GM12878 (cell line): ENCODE results near the gene AKT1S1. TPM values are rescaled to one million over a fixed set of nuclear protein-coding genes. Genes with fewer than 3 reads are reported as not detected.

ENCODE experiments used
- ATAC-seq: fragments of 200-7000 bp; cut with Tn5 transposase; 3 replicates; pipeline ENCODE4 v1.9.1; 2020; ENCODE audit warnings: mild to moderate bottlenecking, moderate library complexity
- BruUV-seq: library from RNA; stranded (reverse); fragments of 400-500 nt; replicated peaks from 2 replicates; lab custom pipeline; 2021; lab: Mats Ljungman, UMichigan
- CTCF ChIA-PET: fragments of 300-600 bp; sonication (Branson Sonifier 250); formaldehyde crosslinking; extraction: SDS; loops from one replicate; lab custom pipeline; 2021; ENCODE audit warnings: inconsistent platforms; lab: Yijun Ruan, JAX
- POLR2A ChIA-PET: fragments of 350-600 bp; formaldehyde crosslinking; extraction: SDS; loops from one replicate; lab custom pipeline; 2021; ENCODE audit warnings: inconsistent platforms; lab: Charles Lee
- RAD21 ChIA-PET: fragments of 300-600 bp; sonication (Branson Sonifier 250); formaldehyde crosslinking; loops from one replicate; lab custom pipeline; 2023; ENCODE audit warnings: antibody characterized with exemption; ENCODE audit not compliant: unreplicated experiment; lab: Charles Lee
- SMC1A ChIA-PET: fragments of 300-600 bp; sonication (Branson Sonifier 250); formaldehyde crosslinking; loops from one replicate; lab custom pipeline; 2023; ENCODE audit not compliant: unreplicated experiment, uncharacterized antibody; lab: Charles Lee
- DNase-seq: peaks from one replicate; pipeline ENCODE4 v3.0.0-alpha.2; 2011; ENCODE audit warnings: low read depth, low spot score
- FAIRE-seq: peaks from 3 replicates; lab custom pipeline; 2011; peaks lifted over from hg19 to GRCh38; lab: Jason Lieb, UNC
- H2AFZ ChIP-seq: 2 replicates; pipeline ENCODE4 v1.6.0; 2011; ENCODE audit warnings: low read depth, low read length, control low read depth; ENCODE audit not compliant: control insufficient read depth
- H3K27ac ChIP-seq: 2 replicates; pipeline ENCODE4 v1.5.1; 2011; ENCODE audit warnings: control low read depth; ENCODE audit not compliant: control insufficient read depth, insufficient read depth
- H3K27me3 ChIP-seq, 2 experiments: replicated peaks in 1 of 2; 2 replicates each; pipeline versions ENCODE4 v1.6.0 to v1.6.1; 2011; ENCODE audit warnings: low read length in 1 of 2; ENCODE audit not compliant: control insufficient read depth in 2 of 2, insufficient read depth in 2 of 2
- H3K36me3 ChIP-seq, 2 experiments: 2 replicates each; pipeline ENCODE4 v1.5.1; 2011; ENCODE audit warnings: low read length in 1 of 2; ENCODE audit not compliant: control insufficient read depth in 2 of 2, insufficient read depth in 2 of 2
- H3K4me1 ChIP-seq: 2 replicates; pipeline ENCODE4 v1.6.1; 2011; ENCODE audit warnings: mild to moderate bottlenecking, low read length, moderate library complexity, mixed read lengths; ENCODE audit not compliant: control insufficient read depth, insufficient read depth
- H3K4me2 ChIP-seq: 2 replicates; pipeline ENCODE4 v1.6.0; 2011; ENCODE audit warnings: control low read depth; ENCODE audit not compliant: control insufficient read depth, insufficient read depth
- H3K4me3 ChIP-seq: fragments of 200-600 bp; sonication (generic); 2 replicates; pipeline ENCODE4 v1.5.1; 2016
- H3K79me2 ChIP-seq: 2 replicates; pipeline ENCODE4 v1.6.0; 2011; ENCODE audit warnings: low read length; ENCODE audit not compliant: control insufficient read depth, insufficient read depth
- H3K9ac ChIP-seq: 2 replicates; pipeline ENCODE4 v1.8.0; 2011; ENCODE audit warnings: low read length, control low read depth, mixed read lengths; ENCODE audit not compliant: control insufficient read depth, insufficient read depth
- H3K9me3 ChIP-seq: replicated peaks from 3 replicates; pipeline ENCODE4 v1.5.1; 2011; ENCODE audit warnings: mild to moderate bottlenecking, low read length; ENCODE audit not compliant: control insufficient read depth, insufficient read depth
- H4K20me1 ChIP-seq: 2 replicates; pipeline ENCODE4 v1.6.0; 2011; ENCODE audit not compliant: control insufficient read depth, insufficient read depth
- CHD2 ChIP-seq: IDR thresholded peaks from 2 replicates; pipeline ENCODE4 v1.6.1; 2011; ENCODE audit warnings: low read depth, low read length, improper control_type of control experiment, borderline replicate concordance
- CHD4 ChIP-seq: fragments of 200-600 bp; sonication (generic); IDR thresholded peaks from 2 replicates; pipeline ENCODE4 v1.6.1; 2016; ENCODE audit warnings: mild to moderate bottlenecking
- GABPA ChIP-seq: IDR thresholded peaks from 2 replicates; pipeline ENCODE4 v1.6.1; 2014; ENCODE audit warnings: antibody characterized with exemption, low read depth, mild to moderate bottlenecking, inconsistent platforms
- HCFC1 ChIP-seq: fragments of 150-350 bp; IDR thresholded peaks from 2 replicates; pipeline ENCODE4 v1.6.1; 2014; ENCODE audit warnings: low read length
- HDAC6 ChIP-seq: fragments of 200-600 bp; sonication (generic); IDR thresholded peaks from one replicate; pipeline ENCODE4 v1.8.0; 2017; ENCODE audit warnings: antibody characterized with exemption; ENCODE audit not compliant: unreplicated experiment
- NR2F1 ChIP-seq: fragments of 450-650 bp; conservative IDR thresholded peaks from 2 replicates; pipeline ENCODE4 v1.6.1; 2017; ENCODE audit warnings: mild to moderate bottlenecking
- SMARCA5 ChIP-seq: fragments of 450-650 bp; IDR thresholded peaks from 2 replicates; pipeline ENCODE4 v1.6.1; 2017; ENCODE audit warnings: mild to moderate bottlenecking
- WGBS: methylation state at CpG from one replicate; pipeline ENCODE4 v1.1.6; 2016; ENCODE audit warnings: low lambda C conversion rate; ENCODE audit not compliant: insufficient replicate concordance, insufficient coverage; ENCODE audit errors: missing lambda C conversion rate; 5-methylcytosine and 5-hydroxymethylcytosine counted together
- in situ Hi-C: fragments of 300-500 bp; cut with MboI; formaldehyde crosslinking; loops from 9 replicates; pipeline ENCODE4 v1.14.3; 2018; ENCODE audit warnings: mixed read lengths
- intact Hi-C: fragments of 100-400 bp; cut with micrococcal nuclease; formaldehyde crosslinking; loops from one replicate; pipeline ENCODE4 v1.14.2; 2022; ENCODE audit not compliant: unreplicated experiment
- polyA plus RNA-seq, 11 experiments: library from polyadenylated mRNA; depleted of rRNA in 4 of 11; unstranded in 6 of 11; stranded (reverse) in 5 of 11; fragments of >200 nt; fragmentation: Nextera tagmentation in 4 of 11; fragmentation: Illumina TruSeq in 1 of 11; extraction: Ambion mirVana in 4 of 11; extraction: Trizol in 1 of 11; gene quantifications; 1 replicate in 1 of 11; 2 replicates in 10 of 11; pipeline versions ENCODE4 v1.2.1 to v1.2.3, GENCODE V29; 2011 to 2016; ENCODE audit warnings: inconsistent platforms in 2 of 11, missing spikeins in 2 of 11, low read depth in 1 of 11
- total RNA-seq, 4 experiments: library from RNA; depleted of rRNA in 3 of 4; stranded (reverse); fragments of >200 nt in 3 of 4; fragmentation: Illumina TruSeq in 1 of 4; extraction: Trizol in 1 of 4; gene quantifications; 2 replicates each; pipeline versions ENCODE4 v1.2.1 to v1.2.3, GENCODE V29; 2013 to 2021
- TF ChIP-seq, protein P1 (sequence below): fragments of 450-650 bp; IDR thresholded peaks from 2 replicates; pipeline ENCODE4 v1.6.1; 2016; ENCODE audit warnings: mild to moderate bottlenecking
- TF ChIP-seq, protein P2 (sequence below): IDR thresholded peaks from 2 replicates; pipeline ENCODE4 v1.6.1; 2011; ENCODE audit warnings: borderline replicate concordance, low read depth, mild to moderate bottlenecking, moderate library complexity, mixed read lengths, low read length; ENCODE audit not compliant: insufficient read depth; ENCODE audit errors: extremely low read length
- TF ChIP-seq, protein P3 (sequence below): fragments of 150-350 bp; IDR thresholded peaks from 2 replicates; pipeline ENCODE4 v1.6.1; 2016; ENCODE audit warnings: low read depth, low read length
- TF ChIP-seq, protein P4 (sequence below): fragments of 450-650 bp; formaldehyde crosslinking; IDR thresholded peaks from 2 replicates; pipeline ENCODE4 v1.4.0; 2022; ENCODE audit warnings: mild to moderate bottlenecking, moderate library complexity

The AKT1S1 gene
- total and polyA plus RNA-seq, 10 of the 15 experiments (the other 5 are each of a cell fraction or from before 2014, with no cell fraction given): 0.43 to 23.0 (median 12.3) TPM

DNA sequence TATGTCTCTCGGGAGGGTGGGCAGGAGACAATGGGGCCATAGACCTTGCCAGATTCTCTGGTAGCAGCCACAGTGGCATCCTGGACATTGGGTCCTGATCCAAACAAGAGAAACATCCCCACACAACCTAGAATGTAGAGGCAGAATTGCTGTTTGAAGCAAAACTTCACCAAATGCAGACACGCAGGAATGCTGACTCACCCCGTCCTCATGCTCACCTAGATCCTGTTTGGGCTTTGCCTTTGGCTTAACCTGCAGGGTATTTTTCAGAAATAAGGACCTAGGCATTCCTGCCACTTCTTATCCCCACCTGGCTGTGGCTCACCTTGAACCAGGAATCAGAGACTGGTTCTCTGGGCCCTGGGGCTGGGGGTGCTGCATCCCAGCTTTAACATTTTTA lies 7.6 kb upstream of the AKT1S1 start:
- no peaks in the 10 kb centered on the region for H4K20me1 ChIP-seq
- H3K36me3 ChIP-seq: peaks cover 8 to 16% of the 10 kb centered on the region in 2 experiments
- FAIRE-seq (no peak), DNase-seq (no peak), ATAC-seq (no peak)
- no peak for TF ChIP-seq SMARCA5
- TF ChIP-seq, protein P1, sequence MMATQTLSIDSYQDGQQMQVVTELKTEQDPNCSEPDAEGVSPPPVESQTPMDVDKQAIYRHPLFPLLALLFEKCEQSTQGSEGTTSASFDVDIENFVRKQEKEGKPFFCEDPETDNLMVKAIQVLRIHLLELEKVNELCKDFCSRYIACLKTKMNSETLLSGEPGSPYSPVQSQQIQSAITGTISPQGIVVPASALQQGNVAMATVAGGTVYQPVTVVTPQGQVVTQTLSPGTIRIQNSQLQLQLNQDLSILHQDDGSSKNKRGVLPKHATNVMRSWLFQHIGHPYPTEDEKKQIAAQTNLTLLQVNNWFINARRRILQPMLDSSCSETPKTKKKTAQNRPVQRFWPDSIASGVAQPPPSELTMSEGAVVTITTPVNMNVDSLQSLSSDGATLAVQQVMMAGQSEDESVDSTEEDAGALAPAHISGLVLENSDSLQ: no peak
- no peak for TF ChIP-seq HDAC6
- TF ChIP-seq, protein P2, sequence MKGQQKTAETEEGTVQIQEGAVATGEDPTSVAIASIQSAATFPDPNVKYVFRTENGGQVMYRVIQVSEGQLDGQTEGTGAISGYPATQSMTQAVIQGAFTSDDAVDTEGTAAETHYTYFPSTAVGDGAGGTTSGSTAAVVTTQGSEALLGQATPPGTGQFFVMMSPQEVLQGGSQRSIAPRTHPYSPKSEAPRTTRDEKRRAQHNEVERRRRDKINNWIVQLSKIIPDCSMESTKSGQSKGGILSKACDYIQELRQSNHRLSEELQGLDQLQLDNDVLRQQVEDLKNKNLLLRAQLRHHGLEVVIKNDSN: no peak
- TF ChIP-seq HCFC1: no peak
- no peak for TF ChIP-seq CHD2
- TF ChIP-seq, protein P3, sequence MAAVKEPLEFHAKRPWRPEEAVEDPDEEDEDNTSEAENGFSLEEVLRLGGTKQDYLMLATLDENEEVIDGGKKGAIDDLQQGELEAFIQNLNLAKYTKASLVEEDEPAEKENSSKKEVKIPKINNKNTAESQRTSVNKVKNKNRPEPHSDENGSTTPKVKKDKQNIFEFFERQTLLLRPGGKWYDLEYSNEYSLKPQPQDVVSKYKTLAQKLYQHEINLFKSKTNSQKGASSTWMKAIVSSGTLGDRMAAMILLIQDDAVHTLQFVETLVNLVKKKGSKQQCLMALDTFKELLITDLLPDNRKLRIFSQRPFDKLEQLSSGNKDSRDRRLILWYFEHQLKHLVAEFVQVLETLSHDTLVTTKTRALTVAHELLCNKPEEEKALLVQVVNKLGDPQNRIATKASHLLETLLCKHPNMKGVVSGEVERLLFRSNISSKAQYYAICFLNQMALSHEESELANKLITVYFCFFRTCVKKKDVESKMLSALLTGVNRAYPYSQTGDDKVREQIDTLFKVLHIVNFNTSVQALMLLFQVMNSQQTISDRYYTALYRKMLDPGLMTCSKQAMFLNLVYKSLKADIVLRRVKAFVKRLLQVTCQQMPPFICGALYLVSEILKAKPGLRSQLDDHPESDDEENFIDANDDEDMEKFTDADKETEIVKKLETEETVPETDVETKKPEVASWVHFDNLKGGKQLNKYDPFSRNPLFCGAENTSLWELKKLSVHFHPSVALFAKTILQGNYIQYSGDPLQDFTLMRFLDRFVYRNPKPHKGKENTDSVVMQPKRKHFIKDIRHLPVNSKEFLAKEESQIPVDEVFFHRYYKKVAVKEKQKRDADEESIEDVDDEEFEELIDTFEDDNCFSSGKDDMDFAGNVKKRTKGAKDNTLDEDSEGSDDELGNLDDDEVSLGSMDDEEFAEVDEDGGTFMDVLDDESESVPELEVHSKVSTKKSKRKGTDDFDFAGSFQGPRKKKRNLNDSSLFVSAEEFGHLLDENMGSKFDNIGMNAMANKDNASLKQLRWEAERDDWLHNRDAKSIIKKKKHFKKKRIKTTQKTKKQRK: no peak
- TF ChIP-seq, protein P4, sequence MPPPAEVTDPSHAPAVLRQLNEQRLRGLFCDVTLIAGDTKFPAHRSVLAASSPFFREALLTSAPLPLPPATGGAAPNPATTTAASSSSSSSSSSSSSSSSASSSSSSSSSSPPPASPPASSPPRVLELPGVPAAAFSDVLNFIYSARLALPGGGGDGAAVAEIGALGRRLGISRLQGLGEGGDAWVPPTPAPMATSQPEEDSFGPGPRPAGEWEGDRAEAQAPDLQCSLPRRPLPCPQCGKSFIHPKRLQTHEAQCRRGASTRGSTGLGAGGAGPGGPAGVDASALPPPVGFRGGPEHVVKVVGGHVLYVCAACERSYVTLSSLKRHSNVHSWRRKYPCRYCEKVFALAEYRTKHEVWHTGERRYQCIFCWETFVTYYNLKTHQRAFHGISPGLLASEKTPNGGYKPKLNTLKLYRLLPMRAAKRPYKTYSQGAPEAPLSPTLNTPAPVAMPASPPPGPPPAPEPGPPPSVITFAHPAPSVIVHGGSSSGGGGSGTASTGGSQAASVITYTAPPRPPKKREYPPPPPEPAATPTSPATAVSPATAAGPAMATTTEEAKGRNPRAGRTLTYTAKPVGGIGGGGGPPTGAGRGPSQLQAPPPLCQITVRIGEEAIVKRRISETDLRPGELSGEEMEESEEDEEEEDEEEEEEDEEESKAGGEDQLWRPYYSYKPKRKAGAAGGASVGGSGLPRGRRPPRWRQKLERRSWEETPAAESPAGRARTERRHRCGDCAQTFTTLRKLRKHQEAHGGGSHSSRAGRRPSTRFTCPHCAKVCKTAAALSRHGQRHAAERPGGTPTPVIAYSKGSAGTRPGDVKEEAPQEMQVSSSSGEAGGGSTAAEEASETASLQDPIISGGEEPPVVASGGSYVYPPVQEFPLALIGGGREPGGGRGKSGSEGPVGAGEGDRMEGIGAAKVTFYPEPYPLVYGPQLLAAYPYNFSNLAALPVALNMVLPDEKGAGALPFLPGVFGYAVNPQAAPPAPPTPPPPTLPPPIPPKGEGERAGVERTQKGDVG (CRISPR knock-in tag): no peak
- TF ChIP-seq NR2F1: no peak
- no peak for TF ChIP-seq GABPA
- no peak for TF ChIP-seq CHD4
- no peaks in the 10 kb centered on the region; the same call in 2 of the 3 replicates for H3K9me3 ChIP-seq
- no TSS peak for BruUV-seq
- ChIA-PET CTCF (interaction anchor here (1.1 kb wide), 1 partner anchor 9 kb away, joined by 3 read pairs; no protein-coding TSS in a partner anchor), RAD21 (no interaction called here), SMC1A (interaction anchor here (1.0 kb wide), 1 partner anchor 34 kb away, joined by 3 read pairs; no protein-coding TSS in a partner anchor), POLR2A (interaction anchor here (0.6 kb wide), 1 partner anchor 208 kb away, joined by 3 read pairs; the partner anchor contains the start of gene PRMT1)
- intact Hi-C loops: no loop called here
- H3K4me3 ChIP-seq: no peak overlapping the region
- no peaks in the 10 kb centered on the region for H3K27me3 ChIP-seq
- no peak overlapping the region for H3K4me2 ChIP-seq
- no peak overlapping the region for H3K27ac ChIP-seq
- in situ Hi-C loops: loop anchor here (25.0 kb wide), 1 partner anchor 1247 kb away; the partner anchor contains the start of genes CA11 and DBP
- H2AFZ ChIP-seq: no peak overlapping the region
- peaks cover 3% of the 10 kb centered on the region; the same call in 1 of the 2 replicates for H3K79me2 ChIP-seq
- WGBS: 55% methylated on average over 3 of the region's 3 CpGs
- H3K9ac ChIP-seq: no peak overlapping the region
- H3K4me1 ChIP-seq: peaks cover 12% of the 10 kb centered on the region
